Iris pigment epithelial cell (primary cell): ENCODE data around the gene TSR1.

Experiments
- DNase-seq: peaks from one replicate; pipeline ENCODE4 v3.0.0-alpha.2; 2011; ENCODE audit warnings: low read depth

The TSR1 gene

DNA sequence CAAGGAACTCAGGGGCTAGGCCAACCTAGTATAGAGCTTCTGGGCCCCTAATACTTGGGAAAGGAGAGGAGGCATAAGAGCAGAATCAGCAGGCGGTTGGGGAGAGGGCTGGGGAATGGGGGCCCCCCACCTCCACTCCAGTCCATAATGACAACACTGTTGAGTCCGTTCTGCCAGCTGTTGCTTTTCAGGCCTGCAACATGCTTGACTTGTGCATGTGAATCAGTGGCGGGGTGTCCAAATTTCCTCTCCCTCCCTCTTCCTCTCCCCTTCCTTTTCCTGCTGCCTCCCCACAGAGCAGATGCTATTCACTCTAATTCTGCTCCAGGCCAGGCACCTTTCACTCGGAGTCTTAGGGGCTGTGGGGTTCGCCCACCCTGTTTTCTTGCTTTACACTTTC is 32.8 kb upstream of the TSR1 start:
- no peak for DNase-seq

DNA sequence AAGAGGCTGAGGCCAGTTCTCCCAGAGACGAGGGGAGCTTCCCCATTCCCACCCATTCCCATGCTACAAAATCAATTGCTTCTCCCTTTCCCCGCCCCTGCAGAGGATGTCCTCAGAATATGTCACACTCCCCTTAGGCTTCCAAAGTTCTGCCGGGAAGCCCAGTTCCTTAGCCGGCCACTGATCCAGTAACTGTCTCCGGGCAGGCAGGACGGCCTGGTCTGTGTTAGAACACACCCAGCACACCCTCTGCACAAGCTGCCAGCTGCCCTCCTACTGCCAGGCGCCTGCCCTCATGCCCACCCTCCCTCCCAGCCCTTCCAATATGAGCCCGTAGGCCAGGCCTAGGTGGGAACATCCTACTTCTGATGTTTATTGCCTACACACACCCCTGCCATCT is 32.1 kb upstream of the TSR1 start:
- no peak for DNase-seq

DNA sequence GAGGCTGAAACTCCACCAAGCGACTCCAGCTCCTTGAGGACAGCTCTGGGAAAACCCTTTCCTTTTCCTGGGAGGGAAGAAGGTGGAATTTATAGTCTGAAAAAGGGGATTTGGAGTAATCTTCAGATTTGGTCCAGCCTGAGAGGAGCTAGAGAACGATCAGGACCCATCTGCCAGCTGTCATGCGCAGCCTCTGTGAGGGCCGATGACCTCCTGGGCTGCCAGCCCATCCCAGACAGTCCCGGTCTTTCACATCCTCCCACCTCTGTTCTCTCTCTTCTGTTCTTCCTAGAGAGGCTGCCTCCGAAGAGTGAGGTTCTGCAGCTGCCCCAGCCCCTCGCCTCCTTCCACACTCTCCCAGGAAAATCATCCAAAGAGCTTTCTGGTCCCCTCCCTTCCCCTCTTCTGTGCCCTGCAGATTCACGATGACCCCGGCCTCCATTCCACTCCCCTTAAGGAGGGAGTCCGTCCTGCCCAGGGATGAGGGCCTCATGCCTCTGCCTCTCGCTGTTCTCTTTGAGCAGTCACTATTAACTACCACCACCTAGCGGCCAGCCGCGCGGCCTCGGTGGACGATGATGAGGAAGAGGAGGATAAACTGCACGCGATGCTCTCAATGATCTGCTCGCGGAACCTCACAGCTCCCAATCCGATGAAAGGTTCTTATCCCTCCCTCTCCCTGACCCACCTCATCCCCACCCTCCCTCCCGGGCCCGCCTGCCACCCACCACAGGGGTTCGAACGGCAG is 30.7 kb upstream of the TSR1 start:
- peak; percentile 23 for DNase-seq

DNA sequence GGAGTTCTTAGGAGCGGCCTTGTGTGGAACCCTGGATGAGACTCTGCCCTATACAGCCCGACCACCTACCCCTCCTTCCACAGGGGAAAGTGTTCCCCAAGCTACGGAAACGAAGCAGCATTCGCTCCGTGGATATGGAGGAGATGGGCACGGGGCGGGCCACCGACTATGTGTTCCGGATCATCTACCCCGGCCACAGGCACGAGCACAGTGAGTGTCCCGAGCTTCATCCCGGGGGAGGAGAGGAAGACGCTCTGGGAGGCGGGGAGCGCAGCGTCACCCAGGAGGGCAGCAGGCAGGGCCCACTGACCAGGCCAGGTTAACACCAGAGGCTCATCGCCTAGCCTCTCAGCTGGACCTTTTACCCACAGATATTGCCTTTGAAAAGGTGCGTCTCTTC is 28.9 kb upstream of the TSR1 start:
- DNase-seq = no peak

DNA sequence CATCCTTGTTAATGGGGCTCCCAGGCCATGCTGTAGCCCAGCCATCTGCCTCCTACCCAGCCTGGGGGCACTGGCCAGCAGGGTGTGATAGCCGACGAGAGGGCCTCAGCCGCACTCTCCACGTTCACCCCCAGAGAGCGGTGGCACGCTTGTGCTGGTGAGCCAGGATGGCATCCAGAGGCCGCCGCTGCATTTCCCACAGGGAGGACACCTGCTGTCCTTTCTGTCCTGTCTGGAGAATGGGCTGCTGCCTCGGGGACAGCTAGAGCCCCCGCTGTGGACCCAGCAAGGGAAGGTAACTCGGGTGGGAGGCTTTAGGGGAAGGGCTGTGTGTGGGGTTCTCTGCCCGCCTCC is 28.5 kb upstream of the TSR1 start:
- DNase-seq = no peak

DNA sequence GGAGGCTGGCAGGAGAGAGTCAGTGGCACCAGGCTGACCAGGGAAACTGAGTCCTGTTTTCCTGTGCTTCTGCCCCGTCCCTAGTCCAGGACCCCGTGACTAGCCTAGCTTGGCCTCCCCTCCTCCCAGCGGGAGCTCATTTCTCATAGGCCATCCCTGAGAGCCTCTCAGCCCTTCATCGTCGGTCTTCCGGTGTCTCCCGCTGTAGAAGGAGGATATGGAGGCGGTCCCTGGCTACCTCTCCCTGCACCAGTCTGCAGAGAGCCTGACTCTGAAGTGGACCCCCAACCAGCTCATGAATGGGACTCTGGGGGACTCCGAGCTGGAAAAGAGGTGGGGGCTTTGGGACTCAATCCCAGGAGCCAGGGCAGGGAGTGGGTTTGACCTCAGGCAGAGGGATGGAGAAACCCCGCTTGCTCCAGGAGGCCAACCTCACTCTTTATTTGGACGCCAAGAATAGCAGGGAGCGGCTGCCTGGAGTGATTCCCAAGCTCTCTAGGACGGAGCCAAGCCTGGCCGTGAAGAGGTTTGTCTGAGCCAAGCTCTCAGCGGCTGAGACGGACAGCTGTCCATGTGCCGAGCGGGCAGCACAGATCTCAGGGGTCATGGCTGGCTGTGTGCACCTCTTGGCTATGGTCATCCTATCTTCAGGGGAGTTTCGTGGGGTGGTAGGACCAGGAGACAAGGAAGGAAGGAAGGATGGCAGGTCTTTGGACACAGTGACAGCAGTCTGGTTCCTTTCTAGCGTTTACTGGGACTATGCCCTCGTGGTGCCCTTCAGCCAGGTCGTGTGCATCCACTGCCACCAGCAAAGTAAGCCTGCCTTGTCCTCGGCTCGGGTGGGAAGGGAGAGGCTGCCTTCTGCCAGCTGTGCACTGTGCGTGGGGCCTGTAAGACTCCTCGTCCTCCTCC is 27.9 kb upstream of the TSR1 start:
- no peak for DNase-seq

DNA sequence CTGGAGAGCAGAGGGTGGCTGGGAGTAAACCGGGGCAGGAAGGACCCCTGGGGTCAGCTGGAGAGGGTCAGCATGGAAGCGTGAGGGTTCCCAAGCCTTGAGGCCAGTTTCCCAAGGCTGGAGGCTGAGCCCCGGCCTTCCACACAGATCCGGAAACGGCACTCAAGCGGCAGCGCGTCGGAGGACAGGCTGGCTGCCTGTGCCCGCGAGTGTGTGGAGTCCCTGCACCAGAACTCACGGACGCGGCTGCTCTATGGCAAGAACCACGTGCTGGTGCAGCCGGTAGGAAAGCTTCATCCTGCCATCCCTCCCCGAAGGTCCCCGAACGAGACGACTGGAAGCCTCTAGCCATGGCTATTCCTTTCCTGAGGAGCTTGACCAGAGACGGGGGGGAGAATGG is 27.1 kb upstream of the TSR1 start:
- DNase-seq = no peak

DNA sequence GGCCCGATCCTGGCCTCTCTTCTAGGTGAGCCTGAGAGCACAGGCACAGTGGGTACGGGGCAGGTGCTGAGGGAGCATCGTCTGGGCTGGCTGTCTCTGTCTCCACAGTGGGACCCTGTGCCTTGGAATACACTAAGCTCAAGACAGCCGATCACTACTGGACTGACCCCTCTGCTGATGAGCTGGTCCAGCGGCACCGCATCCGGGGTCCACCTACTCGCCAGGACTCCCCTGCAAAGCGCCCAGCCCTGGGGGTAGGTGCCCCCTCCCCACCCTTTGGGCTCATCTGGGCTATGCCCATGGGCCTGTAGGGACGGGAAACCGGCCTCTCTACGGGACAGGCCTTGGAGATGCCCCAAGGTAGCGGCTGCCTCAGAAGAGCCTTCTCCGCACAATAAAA is 26.6 kb upstream of the TSR1 start:
- no peak for DNase-seq

DNA sequence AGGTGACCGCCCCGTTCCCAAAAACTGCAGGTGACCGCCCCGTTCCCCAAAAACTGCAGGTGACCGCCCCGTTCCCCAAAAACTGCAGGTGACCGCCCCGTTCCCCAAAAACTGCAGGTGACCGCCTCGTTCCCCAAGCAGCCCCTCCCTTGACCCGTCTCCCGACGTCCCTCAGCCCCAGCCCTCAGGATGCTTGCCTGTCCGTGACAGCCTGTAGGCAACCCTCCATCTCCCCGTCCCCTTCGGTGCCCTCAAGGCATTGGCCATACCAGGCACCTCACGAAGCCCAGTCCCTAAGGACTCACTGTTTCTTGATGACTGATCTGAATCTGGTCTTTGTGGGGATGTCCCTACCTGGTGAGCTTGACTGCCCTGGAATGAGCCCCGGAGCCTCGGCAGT is 26.2 kb upstream of the TSR1 start:
- DNase-seq = no peak

DNA sequence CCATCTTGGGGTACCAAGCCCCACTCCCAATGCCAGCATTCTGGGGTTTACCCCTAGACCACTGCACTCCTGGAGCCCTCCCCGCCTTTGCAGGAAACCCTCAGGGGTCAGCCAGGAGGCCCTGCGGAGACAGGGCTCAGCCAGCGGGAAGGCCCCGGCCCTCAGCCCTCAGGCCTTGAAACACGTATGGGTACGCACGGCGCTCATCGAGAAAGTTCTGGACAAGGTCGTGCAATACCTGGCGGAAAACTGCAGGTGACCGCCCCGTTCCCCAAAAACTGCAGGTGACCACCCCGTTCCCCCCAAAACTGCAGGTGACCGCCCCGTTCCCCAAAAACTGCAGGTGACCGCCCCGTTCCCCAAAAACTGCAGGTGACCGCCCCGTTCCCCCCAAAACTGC is 25.8 kb upstream of the TSR1 start:
- no peak for DNase-seq

DNA sequence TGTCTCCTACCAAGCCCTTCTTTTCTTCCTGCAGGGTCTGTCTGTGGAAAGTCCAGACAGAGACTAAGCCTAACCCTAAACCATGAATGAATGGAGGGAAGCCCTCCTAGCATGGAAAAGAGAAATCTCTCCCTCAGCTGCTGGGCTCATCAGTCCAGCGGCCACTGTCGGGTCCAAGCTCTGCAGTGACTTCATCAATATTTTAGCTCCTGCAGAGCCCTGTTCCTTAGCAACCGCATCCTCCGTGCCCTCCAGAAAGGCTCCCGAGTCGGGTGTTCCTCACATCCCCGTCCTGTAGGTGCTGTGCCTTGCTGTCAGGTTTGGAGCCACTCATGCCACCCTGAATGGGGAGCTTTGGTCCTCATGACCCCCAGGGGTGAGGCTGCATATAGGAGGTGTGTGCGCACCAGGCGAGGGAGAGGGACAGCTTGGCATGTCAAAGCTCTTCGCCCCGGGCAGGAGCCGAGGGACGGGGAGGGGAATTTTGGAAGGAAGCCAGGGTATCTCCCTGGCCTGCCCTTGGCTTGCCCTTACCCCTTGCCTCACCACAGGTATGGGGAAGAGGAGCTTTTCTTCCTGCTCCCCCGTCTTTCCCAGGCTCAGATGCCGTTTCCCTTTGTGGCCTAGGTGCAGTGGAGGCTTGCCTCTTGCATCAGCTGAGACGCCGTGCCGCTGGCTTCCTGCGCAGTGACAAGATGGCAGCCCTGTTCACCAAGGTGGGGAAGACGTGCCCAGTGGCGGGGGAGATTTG is 24.9 kb upstream of the TSR1 start:
- no peak for DNase-seq

DNA sequence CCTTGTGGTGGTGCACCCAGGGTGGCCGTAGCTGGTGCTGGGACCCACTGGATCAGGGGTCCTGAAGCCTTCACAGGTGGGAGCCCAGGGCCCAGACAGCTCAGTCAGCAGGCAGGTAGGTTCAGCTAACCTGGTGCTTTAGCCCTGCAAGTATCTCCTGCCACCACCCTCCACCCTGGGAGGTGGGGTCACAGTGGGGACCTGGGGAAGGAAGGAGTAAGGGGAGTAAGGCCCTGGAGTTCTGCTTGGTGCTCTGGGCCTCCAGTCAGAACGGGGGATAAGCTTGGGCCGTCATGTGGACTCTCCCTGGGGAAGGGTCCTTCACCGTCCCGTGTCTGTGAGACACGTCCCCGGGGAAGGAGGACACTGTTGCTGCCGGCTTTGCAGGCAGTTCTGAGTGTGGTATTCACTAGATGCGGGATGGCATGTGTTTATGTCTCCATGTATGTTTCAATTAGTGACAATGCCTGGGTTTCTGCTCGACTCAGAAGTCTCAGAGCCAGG is 21.7 kb upstream of the TSR1 start:
- no peak for DNase-seq

DNA sequence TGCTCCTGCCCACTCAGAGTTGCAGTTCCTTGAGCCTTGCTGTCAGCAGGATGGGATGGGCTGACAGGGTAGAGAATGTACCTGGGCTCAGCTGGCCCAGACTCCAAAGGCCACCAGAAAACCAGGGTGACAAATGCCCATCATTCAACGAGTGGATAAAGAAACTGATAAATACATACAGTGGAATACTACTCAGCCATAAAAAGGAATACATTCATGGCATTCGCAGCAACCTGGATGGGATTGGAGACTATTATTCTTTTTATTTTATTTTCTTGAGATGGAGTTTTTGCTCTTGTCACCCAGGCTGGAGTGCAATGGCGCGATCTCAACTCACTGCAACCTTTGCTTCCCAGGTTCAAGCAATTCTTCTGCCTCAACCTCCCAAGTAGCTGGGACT is 21.0 kb upstream of the TSR1 start:
- DNase-seq = no peak

DNA sequence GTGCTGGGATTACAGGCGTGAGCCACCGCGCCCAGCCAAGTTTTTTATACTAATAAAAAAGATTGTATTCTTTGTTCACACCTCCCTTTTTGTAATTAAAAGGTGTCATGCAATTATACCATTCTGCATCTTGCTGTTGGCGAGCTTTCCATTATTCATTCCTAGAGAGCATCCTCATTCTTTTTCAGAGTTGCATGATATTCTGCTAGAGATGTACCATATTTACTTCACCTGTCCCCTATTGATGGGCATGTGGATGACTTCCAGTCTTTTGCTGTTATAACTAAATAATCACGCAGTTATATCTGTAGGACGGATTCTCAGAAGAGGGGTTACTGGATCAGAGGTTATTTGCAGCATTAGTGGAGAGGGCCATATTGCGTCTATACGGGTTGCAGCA is 18.1 kb upstream of the TSR1 start:
- DNase-seq = no peak

DNA sequence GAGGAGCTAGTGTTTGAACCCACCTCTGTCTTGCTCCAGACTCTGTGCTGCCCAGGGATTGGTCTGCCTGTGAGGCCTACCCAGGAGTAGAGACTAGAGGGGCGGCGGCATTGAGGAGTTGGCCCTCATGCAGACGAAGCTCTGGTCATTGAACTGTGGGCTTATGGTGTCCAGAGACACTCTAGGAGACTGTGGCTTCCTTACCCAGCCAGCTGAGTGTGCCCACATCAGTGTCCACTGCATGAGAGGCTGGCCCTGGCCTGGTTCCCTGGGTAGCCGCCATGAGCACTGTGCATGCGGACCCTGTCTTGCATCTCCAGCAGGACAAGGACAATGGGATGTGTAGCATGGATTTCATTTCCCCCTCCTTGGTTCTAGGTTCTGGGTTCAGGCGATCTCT is 15.0 kb upstream of the TSR1 start:
- DNase-seq = no peak

DNA sequence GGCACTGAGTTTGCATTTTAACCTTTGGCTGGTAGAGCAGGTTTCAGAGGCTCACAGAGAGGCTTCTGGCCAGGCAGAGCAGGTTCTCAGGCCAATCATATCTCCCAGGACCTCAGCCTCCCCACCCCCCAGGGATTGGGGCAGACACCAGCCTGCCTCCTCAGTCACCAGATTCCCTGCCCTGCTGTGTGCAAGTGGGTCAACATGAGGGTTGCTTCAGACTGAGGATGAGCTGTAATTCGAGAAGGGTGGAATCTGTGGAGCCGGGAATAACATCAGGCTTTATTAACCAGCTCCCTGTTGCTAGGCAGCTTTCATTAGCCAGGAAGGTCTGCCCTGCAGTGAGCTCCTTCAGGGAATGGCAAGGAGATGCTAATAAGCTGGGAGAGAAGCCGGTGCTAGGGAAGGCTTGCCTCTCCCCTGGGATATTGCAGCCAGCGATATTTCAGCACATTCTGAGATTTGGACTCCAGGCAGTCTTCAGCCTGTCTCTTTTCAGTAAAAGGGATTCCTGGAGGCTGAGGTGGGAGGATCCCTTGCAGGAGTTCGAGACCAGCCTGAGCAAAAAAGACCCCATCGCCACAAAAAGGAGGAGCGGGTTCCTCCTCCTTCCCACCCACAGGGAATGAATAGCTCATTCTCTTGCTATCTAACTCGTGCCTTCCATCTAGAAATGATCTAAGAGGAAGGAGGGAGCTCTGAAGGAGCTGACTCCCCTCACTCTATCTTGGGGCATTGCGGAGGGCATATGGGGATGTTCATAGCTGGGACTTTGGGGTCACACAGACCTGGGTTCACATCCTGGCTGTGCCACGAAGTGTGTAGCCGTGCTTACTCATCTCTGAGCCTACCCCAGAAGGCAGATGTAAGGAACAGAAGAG is 11.8 kb upstream of the TSR1 start:
- DNase-seq = peak; percentile 84

DNA sequence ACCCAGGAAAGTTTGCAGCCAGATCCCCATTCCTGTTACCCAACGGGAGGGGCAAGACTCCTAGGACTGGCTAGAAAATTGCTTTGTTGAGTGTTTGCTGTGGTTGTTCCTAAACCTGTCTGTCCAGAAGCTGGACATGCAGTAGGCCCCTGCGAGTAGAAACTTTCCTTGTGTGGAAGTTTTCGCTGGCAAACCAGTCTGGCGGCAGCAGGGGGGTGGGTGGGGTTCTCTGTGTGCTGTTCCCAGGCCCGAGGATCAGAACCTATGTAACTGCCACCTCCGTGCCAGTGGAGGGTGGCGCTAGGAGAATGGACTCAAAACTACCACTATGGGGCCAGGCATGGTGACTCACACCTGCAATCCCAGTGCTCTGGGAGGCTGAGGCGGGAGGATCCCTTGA is 10.2 kb upstream of the TSR1 start:
- no peak for DNase-seq

DNA sequence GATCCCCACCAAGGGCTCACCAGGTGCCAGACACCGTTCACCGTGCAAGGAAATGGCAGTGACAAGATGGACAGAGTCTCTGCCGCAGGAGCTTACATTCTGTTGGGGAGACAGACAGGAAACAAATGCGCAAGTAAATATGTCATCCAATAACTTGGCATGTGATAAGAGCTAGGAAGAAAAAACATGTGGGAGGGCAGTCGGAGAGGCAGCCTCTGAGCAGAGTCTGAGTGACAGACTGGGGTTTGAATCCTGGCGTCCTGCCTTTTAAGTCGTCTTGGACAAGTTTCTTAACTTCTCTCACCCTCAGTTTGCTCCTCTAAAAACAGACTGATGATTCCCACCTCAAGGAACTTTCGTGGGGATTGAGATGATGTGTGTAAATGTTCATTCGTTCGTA is 8.3 kb upstream of the TSR1 start:
- no peak for DNase-seq

DNA sequence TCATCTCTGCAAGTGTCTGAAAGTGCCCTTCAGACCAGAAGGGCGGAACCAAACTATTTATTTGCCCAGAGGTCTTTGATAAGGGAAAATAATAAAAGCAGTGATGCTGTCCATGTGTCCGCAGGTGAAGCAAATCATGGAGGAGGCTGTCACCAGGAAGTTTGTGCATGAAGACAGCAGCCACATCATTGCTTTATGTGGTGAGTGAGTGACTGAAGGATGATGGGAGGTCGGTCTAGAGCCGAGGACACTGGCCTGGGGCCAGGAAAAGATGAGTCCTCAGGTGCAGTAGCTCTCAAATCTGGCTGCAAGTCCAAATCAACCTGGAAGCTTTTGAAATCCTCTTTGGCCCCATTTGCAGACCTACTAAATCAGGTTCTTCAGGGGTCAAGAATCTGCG is 7.2 kb upstream of the TSR1 start:
- peak; percentile 21 for DNase-seq

DNA sequence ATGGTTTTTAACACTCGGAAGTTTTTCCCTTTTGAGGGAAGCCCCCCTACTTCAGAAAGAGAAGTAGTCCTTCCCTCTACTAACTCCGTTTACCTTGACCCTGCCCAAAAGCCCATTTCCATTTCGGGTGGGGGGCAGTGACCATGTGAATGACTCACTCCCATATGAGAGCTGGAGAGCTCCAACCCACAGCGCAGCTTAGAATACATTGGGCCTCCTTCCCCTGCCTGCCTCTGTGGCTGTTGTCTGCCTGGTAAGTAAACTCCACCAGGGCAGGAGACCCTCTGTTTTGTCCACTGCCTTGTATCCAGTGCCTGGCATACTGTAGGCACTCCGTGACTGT is 2.0 kb upstream of the TSR1 start:
- peak; percentile 36 for DNase-seq

DNA sequence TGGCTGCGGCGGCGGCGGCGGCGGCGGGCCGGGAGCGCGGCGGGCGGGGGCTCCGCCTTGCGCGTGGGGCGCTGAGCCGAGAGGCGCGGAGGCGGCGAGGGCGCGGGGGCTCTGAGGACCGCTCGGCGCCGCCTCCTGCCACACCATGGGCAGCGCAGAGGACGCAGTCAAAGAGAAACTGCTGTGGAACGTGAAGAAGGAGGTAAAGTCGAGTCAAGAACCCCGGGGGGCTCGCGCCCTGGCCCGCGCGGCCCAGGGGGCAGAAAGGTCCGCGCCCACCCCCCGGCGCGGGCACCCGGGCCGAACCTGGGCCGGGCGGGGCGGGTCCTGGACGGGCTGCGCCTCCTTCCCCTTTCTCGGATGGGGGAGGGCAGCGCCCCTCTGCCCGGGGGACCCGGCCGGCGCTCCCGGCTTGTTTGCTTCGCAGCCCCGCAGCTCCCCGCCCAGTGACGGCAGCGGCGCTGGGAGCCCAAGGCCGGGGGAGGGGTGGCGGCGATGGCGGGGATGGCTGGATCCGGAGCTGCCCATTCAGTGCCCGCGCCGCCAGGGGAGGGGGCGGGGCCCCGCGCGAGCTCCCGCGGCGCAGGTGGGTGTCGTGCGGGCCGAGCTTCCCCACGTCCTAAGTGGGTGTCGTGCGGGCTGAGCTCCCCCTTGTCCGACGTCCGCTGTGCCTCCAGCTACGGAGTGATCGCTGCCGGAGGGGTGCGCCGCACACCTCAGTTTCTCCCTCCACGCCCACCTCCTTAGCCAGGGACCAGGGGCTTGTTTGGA is 1.5 kb upstream of the TSR1 start:
- DNase-seq = peak; percentile 64
